H1 (cell line): Measurements from ENCODE around the gene SLC30A7. TPM values are rescaled to one million over a fixed set of nuclear protein-coding genes. Genes with fewer than 3 reads are reported as not detected.

Source experiments
- BRCA1 ChIP-seq: IDR thresholded peaks from 2 replicates; pipeline ENCODE4 v1.6.1; 2012; ENCODE audit warnings: low read depth, low read length, improper control_type of control experiment
- SP1 ChIP-seq: IDR thresholded peaks from 2 replicates; pipeline ENCODE4 v1.6.1; 2011; ENCODE audit warnings: low read depth, low read length
- polyA plus RNA-seq, 7 experiments: library from polyadenylated mRNA; depleted of rRNA in 3 of 7; stranded (reverse) in 5 of 7; unstranded in 2 of 7; fragments of >200 nt in 5 of 7; fragments of 200-250 nt in 2 of 7; gene quantifications; 1 replicate in 5 of 7; 2 replicates in 1 of 7; 4 replicates in 1 of 7; pipeline versions ENCODE4 v1.2.1 to v1.2.3, GENCODE V29; 2011 to 2013; ENCODE audit warnings: missing spikeins in 2 of 7, mixed read lengths in 2 of 7
- total RNA-seq: library from RNA; stranded (reverse); fragmentation: NEBNext Ultra II Directional; extraction: Animal tissue kit (Norgen Biotek cat#: 25700); gene quantifications from 2 replicates; pipeline ENCODE4 v1.2.1, GENCODE V29; 2021
- TF ChIP-seq, protein P1 (sequence below): fragments of 300-600 bp; sonication (generic); IDR thresholded peaks from 2 replicates; pipeline ENCODE4 v1.7.1; 2012; ENCODE audit warnings: low read length, moderate library complexity, mild to moderate bottlenecking, inconsistent platforms; ENCODE audit not compliant: insufficient replicate concordance

SLC30A7 gene
- total and polyA plus RNA-seq, 2 of the 8 experiments (the other 6 are each of a cell fraction or from before 2014, with no cell fraction given), result 5.5 to 22.1 TPM

DNA sequence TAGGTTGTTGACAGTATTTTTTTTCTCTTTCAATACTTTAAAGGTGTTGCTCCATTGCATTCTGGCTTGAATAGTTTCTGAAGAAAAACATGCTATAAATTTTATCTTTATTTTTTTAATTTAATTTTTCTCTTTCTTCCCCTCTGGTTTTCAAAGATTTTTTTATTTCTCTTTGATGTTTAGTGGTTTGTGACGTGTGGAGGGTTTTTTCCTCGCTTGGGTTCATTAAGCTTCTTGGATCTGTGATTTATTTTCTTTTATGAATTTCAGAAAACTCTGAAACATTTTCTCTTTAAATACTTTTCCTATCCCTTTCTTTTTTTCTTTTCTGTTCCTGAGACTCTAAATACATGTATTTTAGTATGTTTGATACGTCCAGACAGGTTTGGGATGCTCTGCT is 9.3 kb downstream of the SLC30A7 start (continued):
- TF ChIP-seq, protein P1, sequence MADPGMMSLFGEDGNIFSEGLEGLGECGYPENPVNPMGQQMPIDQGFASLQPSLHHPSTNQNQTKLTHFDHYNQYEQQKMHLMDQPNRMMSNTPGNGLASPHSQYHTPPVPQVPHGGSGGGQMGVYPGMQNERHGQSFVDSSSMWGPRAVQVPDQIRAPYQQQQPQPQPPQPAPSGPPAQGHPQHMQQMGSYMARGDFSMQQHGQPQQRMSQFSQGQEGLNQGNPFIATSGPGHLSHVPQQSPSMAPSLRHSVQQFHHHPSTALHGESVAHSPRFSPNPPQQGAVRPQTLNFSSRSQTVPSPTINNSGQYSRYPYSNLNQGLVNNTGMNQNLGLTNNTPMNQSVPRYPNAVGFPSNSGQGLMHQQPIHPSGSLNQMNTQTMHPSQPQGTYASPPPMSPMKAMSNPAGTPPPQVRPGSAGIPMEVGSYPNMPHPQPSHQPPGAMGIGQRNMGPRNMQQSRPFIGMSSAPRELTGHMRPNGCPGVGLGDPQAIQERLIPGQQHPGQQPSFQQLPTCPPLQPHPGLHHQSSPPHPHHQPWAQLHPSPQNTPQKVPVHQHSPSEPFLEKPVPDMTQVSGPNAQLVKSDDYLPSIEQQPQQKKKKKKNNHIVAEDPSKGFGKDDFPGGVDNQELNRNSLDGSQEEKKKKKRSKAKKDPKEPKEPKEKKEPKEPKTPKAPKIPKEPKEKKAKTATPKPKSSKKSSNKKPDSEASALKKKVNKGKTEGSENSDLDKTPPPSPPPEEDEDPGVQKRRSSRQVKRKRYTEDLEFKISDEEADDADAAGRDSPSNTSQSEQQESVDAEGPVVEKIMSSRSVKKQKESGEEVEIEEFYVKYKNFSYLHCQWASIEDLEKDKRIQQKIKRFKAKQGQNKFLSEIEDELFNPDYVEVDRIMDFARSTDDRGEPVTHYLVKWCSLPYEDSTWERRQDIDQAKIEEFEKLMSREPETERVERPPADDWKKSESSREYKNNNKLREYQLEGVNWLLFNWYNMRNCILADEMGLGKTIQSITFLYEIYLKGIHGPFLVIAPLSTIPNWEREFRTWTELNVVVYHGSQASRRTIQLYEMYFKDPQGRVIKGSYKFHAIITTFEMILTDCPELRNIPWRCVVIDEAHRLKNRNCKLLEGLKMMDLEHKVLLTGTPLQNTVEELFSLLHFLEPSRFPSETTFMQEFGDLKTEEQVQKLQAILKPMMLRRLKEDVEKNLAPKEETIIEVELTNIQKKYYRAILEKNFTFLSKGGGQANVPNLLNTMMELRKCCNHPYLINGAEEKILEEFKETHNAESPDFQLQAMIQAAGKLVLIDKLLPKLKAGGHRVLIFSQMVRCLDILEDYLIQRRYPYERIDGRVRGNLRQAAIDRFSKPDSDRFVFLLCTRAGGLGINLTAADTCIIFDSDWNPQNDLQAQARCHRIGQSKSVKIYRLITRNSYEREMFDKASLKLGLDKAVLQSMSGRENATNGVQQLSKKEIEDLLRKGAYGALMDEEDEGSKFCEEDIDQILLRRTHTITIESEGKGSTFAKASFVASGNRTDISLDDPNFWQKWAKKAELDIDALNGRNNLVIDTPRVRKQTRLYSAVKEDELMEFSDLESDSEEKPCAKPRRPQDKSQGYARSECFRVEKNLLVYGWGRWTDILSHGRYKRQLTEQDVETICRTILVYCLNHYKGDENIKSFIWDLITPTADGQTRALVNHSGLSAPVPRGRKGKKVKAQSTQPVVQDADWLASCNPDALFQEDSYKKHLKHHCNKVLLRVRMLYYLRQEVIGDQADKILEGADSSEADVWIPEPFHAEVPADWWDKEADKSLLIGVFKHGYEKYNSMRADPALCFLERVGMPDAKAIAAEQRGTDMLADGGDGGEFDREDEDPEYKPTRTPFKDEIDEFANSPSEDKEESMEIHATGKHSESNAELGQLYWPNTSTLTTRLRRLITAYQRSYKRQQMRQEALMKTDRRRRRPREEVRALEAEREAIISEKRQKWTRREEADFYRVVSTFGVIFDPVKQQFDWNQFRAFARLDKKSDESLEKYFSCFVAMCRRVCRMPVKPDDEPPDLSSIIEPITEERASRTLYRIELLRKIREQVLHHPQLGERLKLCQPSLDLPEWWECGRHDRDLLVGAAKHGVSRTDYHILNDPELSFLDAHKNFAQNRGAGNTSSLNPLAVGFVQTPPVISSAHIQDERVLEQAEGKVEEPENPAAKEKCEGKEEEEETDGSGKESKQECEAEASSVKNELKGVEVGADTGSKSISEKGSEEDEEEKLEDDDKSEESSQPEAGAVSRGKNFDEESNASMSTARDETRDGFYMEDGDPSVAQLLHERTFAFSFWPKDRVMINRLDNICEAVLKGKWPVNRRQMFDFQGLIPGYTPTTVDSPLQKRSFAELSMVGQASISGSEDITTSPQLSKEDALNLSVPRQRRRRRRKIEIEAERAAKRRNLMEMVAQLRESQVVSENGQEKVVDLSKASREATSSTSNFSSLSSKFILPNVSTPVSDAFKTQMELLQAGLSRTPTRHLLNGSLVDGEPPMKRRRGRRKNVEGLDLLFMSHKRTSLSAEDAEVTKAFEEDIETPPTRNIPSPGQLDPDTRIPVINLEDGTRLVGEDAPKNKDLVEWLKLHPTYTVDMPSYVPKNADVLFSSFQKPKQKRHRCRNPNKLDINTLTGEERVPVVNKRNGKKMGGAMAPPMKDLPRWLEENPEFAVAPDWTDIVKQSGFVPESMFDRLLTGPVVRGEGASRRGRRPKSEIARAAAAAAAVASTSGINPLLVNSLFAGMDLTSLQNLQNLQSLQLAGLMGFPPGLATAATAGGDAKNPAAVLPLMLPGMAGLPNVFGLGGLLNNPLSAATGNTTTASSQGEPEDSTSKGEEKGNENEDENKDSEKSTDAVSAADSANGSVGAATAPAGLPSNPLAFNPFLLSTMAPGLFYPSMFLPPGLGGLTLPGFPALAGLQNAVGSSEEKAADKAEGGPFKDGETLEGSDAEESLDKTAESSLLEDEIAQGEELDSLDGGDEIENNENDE, result no peak
- TF ChIP-seq SP1 (no peak), BRCA1 (no peak)
